HEK293 (cell line): ENCODE measurements around the gene ACACB.

Source experiments
- CTCF ChIA-PET: fragments of 350-600 bp; formaldehyde crosslinking; extraction: SDS; loops from one replicate; lab custom pipeline; 2021; ENCODE audit warnings: antibody characterized with exemption; lab: Yijun Ruan, JAX
- POLR2A ChIA-PET: fragments of 300-600 bp; formaldehyde crosslinking; extraction: SDS; loops from one replicate; lab custom pipeline; 2020; ENCODE audit warnings: antibody characterized with exemption, inconsistent platforms; lab: Yijun Ruan, JAX
- H3K27ac ChIP-seq: fragments of 200-500 bp; sonication (Bioruptor generic); 2 replicates; pipeline ENCODE4 v1.5.1; 2014; ENCODE audit warnings: low read depth, low read length, control low read depth, inconsistent platforms; ENCODE audit errors: extremely low read depth
- H3K36me3 ChIP-seq, 2 experiments: fragments of 200-500 bp in 1 of 2; sonication (Bioruptor generic) in 1 of 2; 1 replicate in 1 of 2; 2 replicates in 1 of 2; pipeline ENCODE4 v1.5.1; 2014 to 2017; ENCODE audit warnings: inconsistent platforms in 2 of 2, low read length in 2 of 2; ENCODE audit not compliant: control insufficient read depth in 2 of 2, insufficient read depth in 1 of 2
- H3K4me1 ChIP-seq: fragments of 200-500 bp; sonication (Bioruptor generic); 2 replicates; pipeline ENCODE4 v1.5.1; 2014; ENCODE audit warnings: mild to moderate bottlenecking, low read length, inconsistent platforms; ENCODE audit not compliant: control insufficient read depth, insufficient read depth
- H3K4me3 ChIP-seq: 2 replicates; pipeline ENCODE4 v1.5.1; 2011; ENCODE audit warnings: low read depth, mild to moderate bottlenecking, control low read depth, low read length, moderate library complexity
- H3K9me3 ChIP-seq: fragments of 200-500 bp; sonication (Bioruptor generic); 2 replicates; pipeline ENCODE4 v1.5.1; 2014; ENCODE audit warnings: low read depth, low read length, inconsistent platforms; ENCODE audit not compliant: control insufficient read depth, insufficient read depth
- BCL11B ChIP-seq: fragments of 450-650 bp; formaldehyde crosslinking; IDR thresholded peaks from 2 replicates; pipeline ENCODE4 v1.5.1; 2016; ENCODE audit warnings: low read depth, missing biosample characterization, missing genetic modification characterization
- KLF16 ChIP-seq: fragments of 450-650 bp; formaldehyde crosslinking; IDR thresholded peaks from 2 replicates; pipeline ENCODE4 v1.5.1; 2017; ENCODE audit warnings: missing biosample characterization, missing genetic modification characterization
- OVOL3 ChIP-seq: fragments of 450-650 bp; formaldehyde crosslinking; IDR thresholded peaks from 2 replicates; pipeline ENCODE4 v1.5.1; 2016; ENCODE audit warnings: missing biosample characterization, missing genetic modification characterization
- SP2 ChIP-seq: fragments of 450-650 bp; formaldehyde crosslinking; IDR thresholded peaks from 2 replicates; pipeline ENCODE4 v1.5.1; 2016; ENCODE audit warnings: missing biosample characterization, missing genetic modification characterization
- ZBTB26 ChIP-seq: fragments of 450-650 bp; formaldehyde crosslinking; optimal IDR thresholded peaks from 2 replicates; pipeline ENCODE3; 2016; ENCODE audit warnings: missing biosample characterization, mild to moderate bottlenecking, missing genetic modification characterization
- ZFP41 ChIP-seq: fragments of 450-650 bp; formaldehyde crosslinking; IDR thresholded peaks from 2 replicates; pipeline ENCODE4 v1.5.1; 2016; ENCODE audit warnings: missing biosample characterization, missing genetic modification characterization, borderline replicate concordance
- ZNF132 ChIP-seq: fragments of 450-650 bp; formaldehyde crosslinking; IDR thresholded peaks from 2 replicates; pipeline ENCODE4 v1.5.1; 2017; ENCODE audit warnings: missing biosample characterization, missing genetic modification characterization, borderline replicate concordance
- ZNF292 ChIP-seq: fragments of 450-650 bp; formaldehyde crosslinking; IDR thresholded peaks from 2 replicates; pipeline ENCODE4 v1.5.1; 2016; ENCODE audit warnings: low read depth, missing biosample characterization, missing genetic modification characterization, borderline replicate concordance
- ZNF394 ChIP-seq: fragments of 450-650 bp; formaldehyde crosslinking; IDR thresholded peaks from 2 replicates; pipeline ENCODE4 v1.5.1; 2016; ENCODE audit warnings: missing biosample characterization, missing genetic modification characterization, mild to moderate bottlenecking, moderate library complexity, borderline replicate concordance
- ZNF529 ChIP-seq: fragments of 450-650 bp; formaldehyde crosslinking; IDR thresholded peaks from 2 replicates; pipeline ENCODE4 v1.5.1; 2017; ENCODE audit warnings: missing genetic modification characterization, missing biosample characterization; ENCODE audit not compliant: insufficient replicate concordance
- ZNF548 ChIP-seq: fragments of 450-650 bp; formaldehyde crosslinking; IDR thresholded peaks from 2 replicates; pipeline ENCODE4 v1.5.1; 2016; ENCODE audit warnings: missing biosample characterization, missing genetic modification characterization
- ZNF571 ChIP-seq: fragments of 450-650 bp; formaldehyde crosslinking; IDR thresholded peaks from 2 replicates; pipeline ENCODE4 v1.5.0; 2017; ENCODE audit warnings: missing biosample characterization, missing genetic modification characterization
- ZNF654 ChIP-seq: fragments of 450-650 bp; formaldehyde crosslinking; IDR thresholded peaks from 2 replicates; pipeline ENCODE4 v1.5.1; 2016; ENCODE audit warnings: low read depth, missing biosample characterization, missing genetic modification characterization
- ZNF677 ChIP-seq: fragments of 450-650 bp; IDR thresholded peaks from 2 replicates; pipeline ENCODE4 v1.5.0; 2018; ENCODE audit warnings: missing biosample characterization, mild to moderate bottlenecking, missing genetic modification characterization, moderate library complexity
- ZNF792 ChIP-seq: fragments of 450-650 bp; formaldehyde crosslinking; IDR thresholded peaks from 2 replicates; pipeline ENCODE4 v1.5.1; 2016; ENCODE audit warnings: missing biosample characterization, missing genetic modification characterization
- ZSCAN30 ChIP-seq: fragments of 450-650 bp; IDR thresholded peaks from 2 replicates; pipeline ENCODE4 v1.5.1; 2018; ENCODE audit warnings: missing biosample characterization, mild to moderate bottlenecking, missing genetic modification characterization, moderate library complexity
- TF ChIP-seq, protein P1 (sequence below): fragments of 450-650 bp; formaldehyde crosslinking; IDR thresholded peaks from 2 replicates; pipeline ENCODE4 v1.5.1; 2016; ENCODE audit warnings: missing biosample characterization, missing genetic modification characterization
- TF ChIP-seq, protein P2 (sequence below): fragments of 450-650 bp; formaldehyde crosslinking; IDR thresholded peaks from 2 replicates; pipeline ENCODE4 v1.5.1; 2016; ENCODE audit warnings: missing biosample characterization, missing genetic modification characterization

Gene ACACB

GRCh38 chr12:109259545-109259895, 143.1 kb downstream of the ACACB start:
- H3K27ac ChIP-seq = no peak overlapping the region
- ChIA-PET POLR2A (no interaction called here), CTCF (interaction anchor here (0.7 to 1.2 kb wide), 2 partner anchors 126 to 169 kb away, joined by 3 read pairs; no protein-coding TSS in a partner anchor)
- H3K36me3 ChIP-seq = peaks cover 0 to 4% of the 10 kb centered on the region in 2 experiments; a peak in 2 of 3 replicates
- H3K4me3 ChIP-seq = no peak overlapping the region
- no peaks in the 10 kb centered on the region for H3K9me3 ChIP-seq
- H3K4me1 ChIP-seq = no peaks in the 10 kb centered on the region
- TF ChIP-seq BCL11B (tag by site-specific recombination) (no peak), ZBTB26 (tag by site-specific recombination) (no peak), ZNF132 (tag by site-specific recombination) (no peak), ZNF529 (tag by site-specific recombination) (no peak), ZSCAN30 (tag by site-specific recombination) (no peak), ZNF394 (tag by site-specific recombination) (no peak), ZNF792 (tag by site-specific recombination) (no peak), ZNF654 (tag by site-specific recombination) (no peak)
- TF ChIP-seq, protein P1, sequence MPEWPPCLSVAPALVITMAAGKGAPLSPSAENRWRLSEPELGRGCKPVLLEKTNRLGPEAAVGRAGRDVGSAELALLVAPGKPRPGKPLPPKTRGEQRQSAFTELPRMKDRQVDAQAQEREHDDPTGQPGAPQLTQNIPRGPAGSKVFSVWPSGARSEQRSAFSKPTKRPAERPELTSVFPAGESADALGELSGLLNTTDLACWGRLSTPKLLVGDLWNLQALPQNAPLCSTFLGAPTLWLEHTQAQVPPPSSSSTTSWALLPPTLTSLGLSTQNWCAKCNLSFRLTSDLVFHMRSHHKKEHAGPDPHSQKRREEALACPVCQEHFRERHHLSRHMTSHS (tag by site-specific recombination) = no peak
- TF ChIP-seq, protein P2, sequence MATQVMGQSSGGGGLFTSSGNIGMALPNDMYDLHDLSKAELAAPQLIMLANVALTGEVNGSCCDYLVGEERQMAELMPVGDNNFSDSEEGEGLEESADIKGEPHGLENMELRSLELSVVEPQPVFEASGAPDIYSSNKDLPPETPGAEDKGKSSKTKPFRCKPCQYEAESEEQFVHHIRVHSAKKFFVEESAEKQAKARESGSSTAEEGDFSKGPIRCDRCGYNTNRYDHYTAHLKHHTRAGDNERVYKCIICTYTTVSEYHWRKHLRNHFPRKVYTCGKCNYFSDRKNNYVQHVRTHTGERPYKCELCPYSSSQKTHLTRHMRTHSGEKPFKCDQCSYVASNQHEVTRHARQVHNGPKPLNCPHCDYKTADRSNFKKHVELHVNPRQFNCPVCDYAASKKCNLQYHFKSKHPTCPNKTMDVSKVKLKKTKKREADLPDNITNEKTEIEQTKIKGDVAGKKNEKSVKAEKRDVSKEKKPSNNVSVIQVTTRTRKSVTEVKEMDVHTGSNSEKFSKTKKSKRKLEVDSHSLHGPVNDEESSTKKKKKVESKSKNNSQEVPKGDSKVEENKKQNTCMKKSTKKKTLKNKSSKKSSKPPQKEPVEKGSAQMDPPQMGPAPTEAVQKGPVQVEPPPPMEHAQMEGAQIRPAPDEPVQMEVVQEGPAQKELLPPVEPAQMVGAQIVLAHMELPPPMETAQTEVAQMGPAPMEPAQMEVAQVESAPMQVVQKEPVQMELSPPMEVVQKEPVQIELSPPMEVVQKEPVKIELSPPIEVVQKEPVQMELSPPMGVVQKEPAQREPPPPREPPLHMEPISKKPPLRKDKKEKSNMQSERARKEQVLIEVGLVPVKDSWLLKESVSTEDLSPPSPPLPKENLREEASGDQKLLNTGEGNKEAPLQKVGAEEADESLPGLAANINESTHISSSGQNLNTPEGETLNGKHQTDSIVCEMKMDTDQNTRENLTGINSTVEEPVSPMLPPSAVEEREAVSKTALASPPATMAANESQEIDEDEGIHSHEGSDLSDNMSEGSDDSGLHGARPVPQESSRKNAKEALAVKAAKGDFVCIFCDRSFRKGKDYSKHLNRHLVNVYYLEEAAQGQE = no peak

- Histone ChIP-seq H3K36me3 (peaks cover 0 to 18% of the 10 kb centered on the region in 2 experiments; a peak in 2 of 3 replicates), H3K9me3 (no peaks in the 10 kb centered on the region), H3K4me1 (no peaks in the 10 kb centered on the region), H3K4me3 (no peak overlapping the region), H3K27ac (no peak overlapping the region)
- ChIA-PET CTCF (interaction anchor here (0.6 to 1.6 kb wide), 4 partner anchors 56 to 1666 kb away, joined by 3 to 6 read pairs (median 6); no protein-coding TSS in a partner anchor), POLR2A (no interaction called here)
- TF ChIP-seq OVOL3 (tag by site-specific recombination) (no peak), ZNF571 (tag by site-specific recombination) (no peak), KLF16 (tag by site-specific recombination) (no peak), ZNF292 (tag by site-specific recombination) (no peak), ZFP41 (no peak), ZNF677 (tag by site-specific recombination) (no peak), ZNF548 (tag by site-specific recombination) (no peak), SP2 (tag by site-specific recombination) (no peak)
Measured at GRCh38 chr12:109261087-109261486, 144.7 kb downstream of the ACACB start.
